Adrenal gland (tissue), 12 donors: ENCODE results near the gene OLA1. TPM values are rescaled to one million over a fixed set of nuclear protein-coding genes. Genes with fewer than 3 reads are reported as not detected.

Source experiments
- DNase-seq, 7 donors: peaks; one replicate each; pipeline ENCODE4 v3.0.0-alpha.2; 2019 to 2020
- H3K27ac ChIP-seq, 5 donors: fragments of 200-600 bp; sonication (generic) in 4 of 5; 1 replicate in 3 of 5; 2 replicates in 2 of 5; pipeline versions ENCODE4 v1.5.1 to v1.8.0; 2016 to 2020; ENCODE audit warnings: mild to moderate bottlenecking in 1 of 5
- H3K27me3 ChIP-seq: fragments of 200-600 bp; 2 replicates; pipeline ENCODE4 v1.8.0; 2021
- H3K36me3 ChIP-seq, 2 donors: fragments of 200-600 bp; replicated peaks in 1 of 2; 1 replicate in 1 of 2; 2 replicates in 1 of 2; pipeline versions ENCODE4 v1.5.1 to v1.8.0; 2018 to 2022
- H3K4me1 ChIP-seq, 2 donors: fragments of 200-600 bp; replicated peaks in 1 of 2; 1 replicate in 1 of 2; 2 replicates in 1 of 2; pipeline versions ENCODE4 v1.5.1 to v1.8.0; 2018 to 2021
- H3K4me3 ChIP-seq, 4 donors: fragments of 200-600 bp; sonication (generic) in 3 of 4; one replicate each; pipeline ENCODE4 v1.5.1; 2016 to 2018
- H3K9me3 ChIP-seq, 3 donors: fragments of 200-600 bp; sonication (generic) in 1 of 3; replicated peaks in 1 of 3; 1 replicate in 2 of 3; 2 replicates in 1 of 3; pipeline versions ENCODE4 v1.5.1 to v1.8.0; 2016 to 2021
- POLR2A ChIP-seq, 2 donors: fragments of 450-650 bp; IDR thresholded peaks; one replicate each; pipeline ENCODE4 v1.6.1; 2017; ENCODE audit warnings: antibody characterized with exemption in 2 of 2, mild to moderate bottlenecking in 2 of 2, moderate library complexity in 1 of 2
- WGBS, 4 donors: extraction: QIAGEN DNeasy Blood & Tissue Kit in 2 of 4; methylation state at CpG; one replicate each; pipeline versions ENCODE4 v1.1.5 to v1.1.7; 2013 to 2017; 5-methylcytosine and 5-hydroxymethylcytosine counted together
- intact Hi-C, 2 donors: fragments of 100-400 bp; cut with DNase I; formaldehyde crosslinking; loops; one replicate each; pipeline versions ENCODE4 v1.14.1 to v1.15.0; 2022 to 2023
- polyA plus RNA-seq, 3 donors: library from polyadenylated mRNA; stranded (reverse); fragments of 200-250 nt in 2 of 3; fragments of 350-450 nt in 1 of 3; fragmentation: Illumina TruSeq in 1 of 3; extraction: RNeasy Lipid Tissue Mini Kit (QIAGEN cat#74804) in 1 of 3; gene quantifications; one replicate each; pipeline ENCODE4 v1.2.3, GENCODE V29; 2013 to 2014
- total RNA-seq, 9 donors: library from RNA; depleted of rRNA in 4 of 9; stranded (reverse); fragments of >200 nt in 4 of 9; fragments of 120-200 nt in 1 of 9; fragmentation: NEBNext Ultra II Directional in 1 of 9; extraction: Animal tissue kit (Norgen Biotek cat#: 25700) in 1 of 9; gene quantifications; one replicate each; pipeline versions ENCODE4 v1.1.0 to v1.2.4, GENCODE V29; 2013 to 2023
- TF ChIP-seq, protein P1 (sequence below), 6 experiments: fragments of 450-650 bp in 4 of 6; fragments of 200-600 bp in 2 of 6; sonication (generic) in 1 of 6; IDR thresholded peaks; 1 replicate in 5 of 6; 2 replicates in 1 of 6; pipeline versions ENCODE4 v1.5.1 to v1.8.0; 2016 to 2021; ENCODE audit warnings: antibody characterized with exemption in 6 of 6, mild to moderate bottlenecking in 2 of 6, moderate library complexity in 1 of 6
- donor health status: healthy with polysubstance abuse.
- donor health status: Bipolar disorder and iron deficiency.
- donor health status: DM: yes; HTN: yes; CAD: no.
- donor health status: DM: no; HTN: no; CAD: no.
- donor health status: DM: no; HTN: no; CAD: no.
- donor health status: DM: yes; HTN: yes; CAD: no.

The OLA1 gene
- total and polyA plus RNA-seq, 12 donors: 30.1 to 182 (median 68.9) TPM

GRCh38 chr2:174035117-174035635 lies 213.2 kb downstream of the OLA1 start:
- H3K4me3 ChIP-seq: no peak overlapping the region
- H3K36me3 ChIP-seq: no peaks in the 10 kb centered on the region
- H3K9me3 ChIP-seq: no peaks in the 10 kb centered on the region
- peaks cover 3 to 16% of the 10 kb centered on the region in 2 donors for H3K4me1 ChIP-seq
- H3K27ac ChIP-seq: no peak overlapping the region
- DNase-seq: no peak
- intact Hi-C loops: no loop called here
- 67 to 86% (median 80%) methylated on average over 3 of the region's 3 CpGs for WGBS, 4 donors
- no peak for TF ChIP-seq POLR2A (IDR thresholded peaks at IDR 0.05)
- TF ChIP-seq, protein P1, sequence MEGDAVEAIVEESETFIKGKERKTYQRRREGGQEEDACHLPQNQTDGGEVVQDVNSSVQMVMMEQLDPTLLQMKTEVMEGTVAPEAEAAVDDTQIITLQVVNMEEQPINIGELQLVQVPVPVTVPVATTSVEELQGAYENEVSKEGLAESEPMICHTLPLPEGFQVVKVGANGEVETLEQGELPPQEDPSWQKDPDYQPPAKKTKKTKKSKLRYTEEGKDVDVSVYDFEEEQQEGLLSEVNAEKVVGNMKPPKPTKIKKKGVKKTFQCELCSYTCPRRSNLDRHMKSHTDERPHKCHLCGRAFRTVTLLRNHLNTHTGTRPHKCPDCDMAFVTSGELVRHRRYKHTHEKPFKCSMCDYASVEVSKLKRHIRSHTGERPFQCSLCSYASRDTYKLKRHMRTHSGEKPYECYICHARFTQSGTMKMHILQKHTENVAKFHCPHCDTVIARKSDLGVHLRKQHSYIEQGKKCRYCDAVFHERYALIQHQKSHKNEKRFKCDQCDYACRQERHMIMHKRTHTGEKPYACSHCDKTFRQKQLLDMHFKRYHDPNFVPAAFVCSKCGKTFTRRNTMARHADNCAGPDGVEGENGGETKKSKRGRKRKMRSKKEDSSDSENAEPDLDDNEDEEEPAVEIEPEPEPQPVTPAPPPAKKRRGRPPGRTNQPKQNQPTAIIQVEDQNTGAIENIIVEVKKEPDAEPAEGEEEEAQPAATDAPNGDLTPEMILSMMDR (IDR thresholded peaks at IDR 0.05): no peak
- no peaks in the 10 kb centered on the region for H3K27me3 ChIP-seq

DNA sequence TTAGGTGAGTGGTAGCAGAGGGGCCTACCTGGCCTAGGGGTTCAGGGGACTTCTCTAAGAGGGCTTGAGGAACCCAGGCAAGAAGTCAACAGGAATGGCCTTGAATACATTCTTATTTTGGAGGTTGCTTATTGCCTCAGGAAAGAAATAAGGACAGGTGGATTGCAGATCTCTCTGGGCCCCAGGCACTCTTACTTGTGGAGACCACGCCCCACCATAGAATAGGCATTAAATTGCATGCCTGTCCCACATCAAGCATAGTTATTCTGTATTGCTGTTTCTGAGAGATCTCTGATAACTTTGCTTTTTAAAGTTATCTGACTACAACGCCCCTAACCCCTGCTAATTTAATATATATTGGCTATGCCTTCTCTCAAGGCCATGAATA lies 215.2 kb downstream of the OLA1 start:
- Histone ChIP-seq H3K4me1 (peaks cover 0 to 11% of the 10 kb centered on the region in 2 donors), H3K27ac (no peak overlapping the region), H3K9me3 (no peaks in the 10 kb centered on the region), H3K36me3 (no peaks in the 10 kb centered on the region), H3K27me3 (no peaks in the 10 kb centered on the region), H3K4me3 (no peak overlapping the region)
- intact Hi-C loops: no loop called here
- no peak for DNase-seq
- WGBS, 4 donors: 82 to 94% (median 92%) methylated on average over 2 of the region's 2 CpGs
- TF ChIP-seq, protein P1 (IDR thresholded peaks at IDR 0.05): no peak
- TF ChIP-seq POLR2A (IDR thresholded peaks at IDR 0.05): no peak

- 70 to 83% (median 75%) methylated on average over 3 of the region's 3 CpGs for WGBS, 4 donors
- Histone ChIP-seq H3K36me3 (no peaks in the 10 kb centered on the region), H3K4me1 (peaks cover 0 to 10% of the 10 kb centered on the region in 2 donors), H3K27ac (no peak overlapping the region), H3K4me3 (no peak overlapping the region), H3K9me3 (no peaks in the 10 kb centered on the region), H3K27me3 (no peaks in the 10 kb centered on the region)
- intact Hi-C loops: no loop called here
- no peak for DNase-seq
- TF ChIP-seq, protein P1 (IDR thresholded peaks at IDR 0.05): no peak
- no peak for TF ChIP-seq POLR2A (IDR thresholded peaks at IDR 0.05)
Observed at GRCh38 chr2:174031226-174031625, 217.1 kb downstream of the OLA1 start.

GRCh38 chr2:174028935-174029334 lies 219.4 kb downstream of the OLA1 start:
- no peak for TF ChIP-seq POLR2A (IDR thresholded peaks at IDR 0.05)
- TF ChIP-seq, protein P1 (IDR thresholded peaks at IDR 0.05): no peak
- intact Hi-C loops: no loop called here
- DNase-seq: no peak
- Histone ChIP-seq H3K27ac (no peak overlapping the region), H3K9me3 (no peaks in the 10 kb centered on the region), H3K4me1 (peaks cover 0 to 14% of the 10 kb centered on the region in 2 donors), H3K4me3 (no peak overlapping the region), H3K27me3 (no peaks in the 10 kb centered on the region), H3K36me3 (no peaks in the 10 kb centered on the region)
- 63 to 72% (median 69%) methylated on average over 5 of the region's 5 CpGs for WGBS, 4 donors
